ENCODE results near the gene OR10H1. TPM values are rescaled to one million over a fixed set of nuclear protein-coding genes. Genes with fewer than 3 reads are reported as not detected.

OR10H1 gene
- total and polyA plus RNA-seq, 10 donors = not detected

GRCh38 chr19:15769586-15769985 is 45.9 kb downstream of the OR10H1 start:
- WGBS, 5 donors = 24 to 48% (median 39%) methylated on average over 5 to 6 of the region's 6 CpGs
- H3K36me3 ChIP-seq = no peaks in the 10 kb centered on the region
- H3K4me1 ChIP-seq = no peaks in the 10 kb centered on the region
- H3K27me3 ChIP-seq (replicated peaks in 1 of 7) = peaks cover 0 to 65% (median 0%) of the 10 kb centered on the region in 7 donors
- intact Hi-C loops (cut with DNase I; ENCODE audit: low total_unique reads) = no loop called here
- H3K27ac ChIP-seq = no peak overlapping the region
- H3K9me3 ChIP-seq = peaks cover 0 to 3% (median 0%) of the 10 kb centered on the region in 8 donors
- H3K4me3 ChIP-seq = no peak overlapping the region
- DNase-seq = no peak
- TF ChIP-seq POLR2A (IDR thresholded peaks at IDR 0.05) = no peak
- TF ChIP-seq CTCF (IDR thresholded peaks at IDR 0.05 in 8 of 11, conservative IDR thresholded peaks at IDR 0.05 in 3 of 11) = no peak
- TF ChIP-seq POLR2AphosphoS5 (IDR thresholded peaks at IDR 0.05) = no peak

GRCh38 chr19:15759962-15760565 is 55.4 kb downstream of the OR10H1 start:
- Histone ChIP-seq H3K4me3 (no peak overlapping the region), H3K4me1 (no peaks in the 10 kb centered on the region), H3K27me3 (replicated peaks in 1 of 7) (peaks cover 0 to 84% (median 23%) of the 10 kb centered on the region in 7 donors), H3K9me3 (peaks cover 0 to 9% (median 0%) of the 10 kb centered on the region in 8 donors), H3K27ac (no peak overlapping the region), H3K36me3 (no peaks in the 10 kb centered on the region)
- 38 to 88% (median 45%) methylated on average over 1 to 28 of the region's 28 CpGs for WGBS, 5 donors
- intact Hi-C loops (cut with DNase I; ENCODE audit: low total_unique reads) = no loop called here
- DNase-seq = no peak
- TF ChIP-seq CTCF (IDR thresholded peaks at IDR 0.05 in 8 of 11, conservative IDR thresholded peaks at IDR 0.05 in 3 of 11) = no peak
- TF ChIP-seq POLR2AphosphoS5 (IDR thresholded peaks at IDR 0.05) = no peak
- no peak for TF ChIP-seq POLR2A (IDR thresholded peaks at IDR 0.05)

- Histone ChIP-seq H3K27me3 (replicated peaks in 1 of 7) (peaks cover 0 to 83% (median 27%) of the 10 kb centered on the region in 7 donors), H3K4me3 (no peak overlapping the region), H3K9me3 (peaks cover 0 to 9% (median 0%) of the 10 kb centered on the region in 8 donors), H3K27ac (no peak overlapping the region), H3K36me3 (no peaks in the 10 kb centered on the region), H3K4me1 (no peaks in the 10 kb centered on the region)
- intact Hi-C loops (cut with DNase I; ENCODE audit: low total_unique reads) = no loop called here
- TF ChIP-seq POLR2A (IDR thresholded peaks at IDR 0.05) (no peak), CTCF (IDR thresholded peaks at IDR 0.05 in 8 of 11, conservative IDR thresholded peaks at IDR 0.05 in 3 of 11) (no peak)
- DNase-seq = no peak
- WGBS, 5 donors = 50 to 75% (median 65%) methylated on average over 2 of the region's 2 CpGs
These were observed 57.1 kb downstream of the OR10H1 start for GRCh38 chr19:15758379-15758778.

Other genes with a start within 250 kb of the OR10H1 start
- gene CYP4F8, start 200.4 kb downstream of the OR10H1 start, total RNA-seq = not detected
- gene CYP4F8, start 200.4 kb downstream of the OR10H1 start, polyA plus RNA-seq = not detected
- gene CYP4F3, start 174.8 kb downstream of the OR10H1 start, total RNA-seq = 10 to 100 TPM in 4 of 7 donors, 1 to 10 TPM in 3; 3.5 to 44.1 (median 12.3) TPM
- under 1 TPM; 0.03 to 0.99 (median 0.48) TPM for gene CYP4F3, start 174.8 kb downstream of the OR10H1 start, polyA plus RNA-seq
- 1 to 10 TPM; 2.8 to 8.2 (median 4.2) TPM for gene CYP4F12, start 142.6 kb downstream of the OR10H1 start, total RNA-seq
- gene CYP4F12, start 142.6 kb downstream of the OR10H1 start, polyA plus RNA-seq = 1 to 10 TPM; 1.9 to 8.3 (median 4.0) TPM
- not detected for gene OR10H2, start 87.6 kb downstream of the OR10H1 start, total RNA-seq
- not detected for gene OR10H2, start 87.6 kb downstream of the OR10H1 start, polyA plus RNA-seq
- gene OR10H3, start 77.7 kb downstream of the OR10H1 start, total RNA-seq = not detected
- not detected for gene OR10H3, start 77.7 kb downstream of the OR10H1 start, polyA plus RNA-seq
- not detected for gene OR10H5, start 28.0 kb downstream of the OR10H1 start, total RNA-seq
- not detected for gene OR10H5, start 28.0 kb downstream of the OR10H1 start, polyA plus RNA-seq
- gene CYP4F2, start 82.4 kb upstream of the OR10H1 start, total RNA-seq = under 1 TPM in 1 of 7 donors, not detected in 6; 0.37 TPM
- not detected for gene CYP4F2, start 82.4 kb upstream of the OR10H1 start, polyA plus RNA-seq
- gene CYP4F11, start 118.9 kb upstream of the OR10H1 start, total RNA-seq = 1 to 10 TPM in 5 of 7 donors, under 1 TPM in 1, not detected in 1; 0.34 to 4.9 (median 1.9) TPM
- under 1 TPM in 2 of 3 donors, not detected in 1; 0.07 to 0.58 TPM for gene CYP4F11, start 118.9 kb upstream of the OR10H1 start, polyA plus RNA-seq
- not detected for gene OR10H4, start 133.3 kb upstream of the OR10H1 start, total RNA-seq
- not detected for gene OR10H4, start 133.3 kb upstream of the OR10H1 start, polyA plus RNA-seq

All from spleen (tissue), 11 donors.